AG04450 (cell line): ENCODE data around the gene RNF38. TPM values are rescaled to one million over a fixed set of nuclear protein-coding genes. Genes with fewer than 3 reads are reported as not detected.
"Not testable (repeated sequence)": the region's sequence is repeated elsewhere in the genome, so short reads cannot be mapped to it uniquely, and the experiment has no call there.

Source experiments
- CTCF ChIA-PET: fragments of 300-600, 350-600 bp; formaldehyde crosslinking; extraction: SDS; loops from one replicate; lab custom pipeline; 2022; ENCODE audit warnings: antibody characterized with exemption, inconsistent platforms; lab: Charles Lee
- POLR2A ChIA-PET: fragments of 350-600 bp; formaldehyde crosslinking; extraction: SDS; loops from one replicate; lab custom pipeline; 2021; ENCODE audit warnings: antibody characterized with exemption, inconsistent platforms; lab: Yijun Ruan, JAX
- DNase-seq: peaks from one replicate; pipeline ENCODE4 v3.0.0-alpha.2; 2011; ENCODE audit warnings: low read depth, low spot score
- H3K27ac ChIP-seq: one replicate; pipeline ENCODE4 v1.5.1; 2012; ENCODE audit warnings: low read depth, low read length, control low read depth
- H3K27me3 ChIP-seq: one replicate; pipeline ENCODE4 v1.6.0; 2012; ENCODE audit warnings: low read length; ENCODE audit not compliant: control insufficient read depth, insufficient read depth
- H3K4me3 ChIP-seq: 2 replicates; pipeline ENCODE4 v1.5.1; 2011; ENCODE audit warnings: mild to moderate bottlenecking, low read depth, low read length, control low read depth
- H3K9me3 ChIP-seq: 2 replicates; pipeline ENCODE4 v1.5.1; 2012; ENCODE audit warnings: low read length; ENCODE audit not compliant: control insufficient read depth, insufficient read depth
- polyA plus RNA-seq: library from polyadenylated mRNA; depleted of rRNA; stranded (reverse); fragments of >200 nt; gene quantifications from 2 replicates; pipeline ENCODE4 v1.2.3, GENCODE V29; 2011
- TF ChIP-seq, protein P1 (sequence below): IDR thresholded peaks from 2 replicates; pipeline ENCODE4 v1.5.1; 2011; ENCODE audit warnings: low read depth, low read length, control low read depth, inconsistent platforms

Gene RNF38
- polyA plus RNA-seq, 1 experiment, result 18.3 TPM

DNA sequence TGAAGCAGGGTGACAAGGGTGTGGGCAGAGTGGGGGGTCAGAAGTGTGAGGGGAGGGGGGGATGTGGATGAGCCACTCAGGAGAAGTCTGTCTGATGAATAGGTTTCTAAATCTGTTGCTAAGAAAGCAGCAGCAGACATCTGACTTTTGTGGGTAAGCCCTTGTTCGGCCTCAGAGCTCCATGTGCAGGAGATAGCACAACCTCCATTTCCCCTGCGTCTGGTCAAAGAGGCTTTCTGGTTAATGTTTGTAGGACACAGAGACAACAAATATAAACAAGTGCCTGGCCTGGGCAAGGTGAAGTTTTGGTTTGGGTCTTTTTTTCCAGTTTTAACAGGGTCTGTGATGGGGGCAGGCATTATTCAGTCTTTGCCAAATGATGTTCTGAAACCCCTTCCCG, 84.8 kb downstream of the RNF38 start:
- no peak for DNase-seq
- CTCF ChIA-PET, result no interaction called here
- POLR2A ChIA-PET, result interaction anchor here (1.7 kb wide), 1 partner anchor 57 kb away, joined by 5 read pairs; the partner anchor contains the start of gene GNE

DNA sequence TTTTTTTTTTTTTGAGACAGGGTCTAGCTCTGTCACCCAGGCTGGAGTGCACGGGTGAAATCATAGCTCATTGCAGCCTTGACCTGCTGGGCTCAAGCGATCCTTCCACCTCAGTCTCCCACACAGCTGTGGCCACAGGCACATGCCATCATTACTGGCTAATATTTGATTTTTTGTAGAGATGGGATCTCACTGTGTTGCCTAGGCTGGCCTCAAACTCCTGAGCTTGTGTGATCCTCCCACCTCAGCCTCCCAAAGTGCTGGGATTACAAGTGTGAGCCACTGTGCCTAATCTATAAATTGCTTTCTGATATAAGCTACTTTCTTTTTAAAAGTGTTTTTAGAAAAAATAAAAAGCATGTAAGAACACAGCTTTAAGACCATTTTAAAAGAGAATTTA, 85.3 kb downstream of the RNF38 start:
- no peak for DNase-seq
- TF ChIP-seq, protein P1, sequence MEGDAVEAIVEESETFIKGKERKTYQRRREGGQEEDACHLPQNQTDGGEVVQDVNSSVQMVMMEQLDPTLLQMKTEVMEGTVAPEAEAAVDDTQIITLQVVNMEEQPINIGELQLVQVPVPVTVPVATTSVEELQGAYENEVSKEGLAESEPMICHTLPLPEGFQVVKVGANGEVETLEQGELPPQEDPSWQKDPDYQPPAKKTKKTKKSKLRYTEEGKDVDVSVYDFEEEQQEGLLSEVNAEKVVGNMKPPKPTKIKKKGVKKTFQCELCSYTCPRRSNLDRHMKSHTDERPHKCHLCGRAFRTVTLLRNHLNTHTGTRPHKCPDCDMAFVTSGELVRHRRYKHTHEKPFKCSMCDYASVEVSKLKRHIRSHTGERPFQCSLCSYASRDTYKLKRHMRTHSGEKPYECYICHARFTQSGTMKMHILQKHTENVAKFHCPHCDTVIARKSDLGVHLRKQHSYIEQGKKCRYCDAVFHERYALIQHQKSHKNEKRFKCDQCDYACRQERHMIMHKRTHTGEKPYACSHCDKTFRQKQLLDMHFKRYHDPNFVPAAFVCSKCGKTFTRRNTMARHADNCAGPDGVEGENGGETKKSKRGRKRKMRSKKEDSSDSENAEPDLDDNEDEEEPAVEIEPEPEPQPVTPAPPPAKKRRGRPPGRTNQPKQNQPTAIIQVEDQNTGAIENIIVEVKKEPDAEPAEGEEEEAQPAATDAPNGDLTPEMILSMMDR, result no peak
- no peak overlapping the region for H3K4me3 ChIP-seq
- no peaks in the 10 kb centered on the region for H3K27me3 ChIP-seq
- POLR2A ChIA-PET, result interaction anchor here (1.7 kb wide), 1 partner anchor 56 kb away, joined by 5 read pairs; the partner anchor contains the start of gene GNE
- CTCF ChIA-PET, result interaction anchor here (0.6 to 1.4 kb wide), 2 partner anchors 14 to 36 kb away, joined by 4 read pairs; no protein-coding TSS in a partner anchor
- no peaks in the 10 kb centered on the region for H3K9me3 ChIP-seq
- no peak overlapping the region for H3K27ac ChIP-seq

More for the DNA sequence above, 84.8 kb downstream of the RNF38 start:
- TF ChIP-seq, protein P1, result no peak
- no peaks in the 10 kb centered on the region for H3K27me3 ChIP-seq
- H3K9me3 ChIP-seq, result no peaks in the 10 kb centered on the region
- no peak overlapping the region for H3K27ac ChIP-seq
- no peak overlapping the region for H3K4me3 ChIP-seq

DNA sequence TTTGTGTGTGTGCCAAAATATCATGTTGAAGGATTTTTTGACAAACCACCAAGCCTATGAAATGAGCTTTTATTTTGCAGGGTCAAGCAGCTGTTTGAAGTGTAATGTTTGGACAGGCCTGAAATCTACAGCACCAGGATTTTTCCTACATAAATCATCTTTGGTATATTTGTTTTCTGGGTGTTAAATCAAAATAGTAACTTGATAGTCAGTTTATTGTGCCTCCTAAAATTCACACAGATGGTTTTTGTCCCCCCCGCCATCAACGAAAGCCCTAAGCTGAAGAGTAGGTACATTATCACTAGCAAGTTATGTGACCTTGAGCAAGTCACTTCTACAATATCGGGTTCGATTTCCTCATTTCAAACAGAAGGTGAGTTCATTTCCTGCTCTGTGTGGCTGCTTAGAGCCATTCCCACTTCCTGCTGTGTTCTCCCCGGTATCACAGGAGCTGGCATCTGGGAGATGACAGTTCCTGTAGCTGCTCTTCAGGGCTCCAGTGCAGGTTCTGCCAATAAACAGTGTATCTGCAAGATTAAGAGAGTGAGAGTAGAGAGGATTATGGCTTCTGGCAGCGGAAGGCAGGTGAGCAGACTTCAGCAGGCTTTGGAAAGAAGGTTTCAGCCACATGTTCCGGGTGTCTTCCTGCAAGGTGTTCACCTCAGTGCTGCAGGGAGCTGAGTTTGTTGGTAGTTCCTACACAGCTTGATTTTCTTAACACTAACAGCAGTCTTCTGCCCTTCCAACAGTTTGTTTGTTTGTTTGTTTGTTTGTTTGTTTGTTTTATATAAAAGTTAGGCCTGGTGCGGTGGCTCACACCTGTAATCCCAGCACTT, 93.4 kb downstream of the RNF38 start:
- Histone ChIP-seq H3K9me3 (no peaks in the 10 kb centered on the region), H3K27me3 (no peaks in the 10 kb centered on the region), H3K27ac (no peak overlapping the region), H3K4me3 (no peak overlapping the region)
- CTCF ChIA-PET, result interaction anchor here (1.2 kb wide), 1 partner anchor 10 kb away, joined by 4 read pairs; no protein-coding TSS in a partner anchor
- POLR2A ChIA-PET, result interaction anchor here (0.6 kb wide), 1 partner anchor 374 kb away, joined by 6 read pairs; no protein-coding TSS in a partner anchor
- TF ChIP-seq, protein P1, result no peak
- no peak for DNase-seq

DNA sequence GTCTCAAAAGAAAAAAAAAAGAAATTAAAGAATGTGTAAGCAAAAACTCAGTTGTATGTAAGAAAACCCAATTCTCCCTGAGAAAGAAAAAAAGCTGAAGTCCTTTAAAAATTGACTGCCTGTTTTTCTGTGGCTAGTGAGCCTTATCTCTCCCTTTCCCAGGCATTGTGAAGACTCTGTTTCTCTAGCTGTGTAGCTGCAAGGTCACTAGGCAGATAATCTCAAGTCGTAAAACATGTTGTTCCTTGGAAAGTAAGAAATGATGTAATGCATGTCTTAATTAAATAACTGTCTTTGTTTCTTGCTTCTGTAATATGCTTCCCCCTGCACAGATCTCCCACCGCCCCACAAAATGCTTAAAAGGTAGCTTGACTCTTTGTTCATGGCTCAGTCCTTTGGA, 95.7 kb downstream of the RNF38 start:
- CTCF ChIA-PET, H3K9me3 ChIP-seq, POLR2A ChIA-PET, DNase-seq, H3K27me3 ChIP-seq, H3K27ac ChIP-seq, H3K4me3 ChIP-seq: not testable (repeated sequence)

DNA sequence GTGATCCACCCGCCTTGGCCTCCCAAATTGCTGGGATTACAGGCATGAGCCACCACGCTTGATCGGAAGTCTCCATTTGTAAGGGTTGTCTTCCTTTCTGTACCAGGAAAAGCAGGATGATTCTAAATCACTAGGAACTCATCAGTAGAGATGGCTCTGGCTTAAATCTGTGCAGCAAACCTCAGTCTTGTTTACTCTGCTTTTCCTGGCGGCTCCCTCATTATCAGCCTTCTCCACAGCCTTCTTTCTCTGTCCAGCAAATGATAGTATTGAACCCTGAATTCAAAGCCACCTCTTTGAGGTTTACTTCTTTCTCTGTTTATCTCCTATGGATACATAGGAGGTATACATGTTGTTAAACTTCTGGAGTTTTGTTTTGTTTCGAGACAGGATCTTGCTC, 98.8 kb downstream of the RNF38 start:
- Histone ChIP-seq H3K4me3 (no peak overlapping the region), H3K27me3 (no peaks in the 10 kb centered on the region), H3K27ac (no peak overlapping the region), H3K9me3 (no peaks in the 10 kb centered on the region)
- ChIA-PET CTCF (no interaction called here), POLR2A (no interaction called here)
- TF ChIP-seq, protein P1, result no peak
- DNase-seq, result no peak
